Lung (tissue), 12 donors: ENCODE data around the gene ITFG1. TPM values are rescaled to one million over a fixed set of nuclear protein-coding genes. Genes with fewer than 3 reads are reported as not detected.

Experiments
- ATAC-seq: fragments of 200-7000 bp; cut with Tn5 transposase; one replicate; pipeline ENCODE4 v1.9.1; 2020; ENCODE audit warnings: moderate number of reproducible peaks; ENCODE audit not compliant: insufficient read depth, low FRiP score
- DNase-seq, 3 donors: peaks; one replicate each; pipeline ENCODE4 v3.0.0-alpha.2; 2013 to 2017
- H3K27ac ChIP-seq, 2 donors: one replicate each; pipeline ENCODE4 v1.5.1; 2013; ENCODE audit warnings: mild to moderate bottlenecking in 2 of 2, moderate library complexity in 2 of 2, control low read depth in 1 of 2, inconsistent platforms in 1 of 2, low read depth in 1 of 2, low read length in 1 of 2
- H3K27me3 ChIP-seq, 3 donors: one replicate each; pipeline ENCODE4 v1.5.1; 2013; ENCODE audit warnings: low read length in 2 of 3; ENCODE audit not compliant: control insufficient read depth in 3 of 3, insufficient read depth in 3 of 3
- H3K36me3 ChIP-seq, 4 donors: one replicate each; pipeline ENCODE4 v1.5.1; 2013; ENCODE audit warnings: low read length in 4 of 4, mild to moderate bottlenecking in 1 of 4, moderate library complexity in 1 of 4; ENCODE audit not compliant: control insufficient read depth in 4 of 4, insufficient read depth in 4 of 4
- H3K4me1 ChIP-seq, 5 donors: one replicate each; pipeline ENCODE4 v1.5.1; 2013; ENCODE audit warnings: low read length in 5 of 5, mild to moderate bottlenecking in 2 of 5, moderate library complexity in 1 of 5; ENCODE audit not compliant: control insufficient read depth in 5 of 5, insufficient read depth in 5 of 5
- H3K4me3 ChIP-seq: one replicate; pipeline ENCODE4 v1.5.1; 2013; ENCODE audit warnings: mild to moderate bottlenecking, control low read depth, moderate library complexity
- H3K9ac ChIP-seq, 2 donors: one replicate each; pipeline ENCODE4 v1.5.1; 2013; ENCODE audit warnings: low read length in 2 of 2, control low read depth in 1 of 2; ENCODE audit not compliant: insufficient read depth in 1 of 2
- H3K9me3 ChIP-seq, 4 donors: one replicate each; pipeline ENCODE4 v1.5.1; 2013; ENCODE audit warnings: low read length in 3 of 4, mild to moderate bottlenecking in 1 of 4, moderate library complexity in 1 of 4; ENCODE audit not compliant: control insufficient read depth in 4 of 4, insufficient read depth in 3 of 4
- WGBS, 2 donors: extraction: QIAGEN DNeasy Blood & Tissue Kit; methylation state at CpG; one replicate each; pipeline ENCODE4 v1.1.7; 2013; 5-methylcytosine and 5-hydroxymethylcytosine counted together
- polyA plus RNA-seq, 2 donors: library from polyadenylated mRNA; stranded (reverse); fragments of 200-250 nt; gene quantifications; one replicate each; pipeline ENCODE4 v1.2.1, GENCODE V29; 2013
- total RNA-seq, 2 donors: library from RNA; depleted of rRNA in 1 of 2; stranded (reverse); fragments of >200 nt in 1 of 2; gene quantifications; one replicate each; pipeline ENCODE4 v1.2.1, GENCODE V29; 2014 to 2021
- TF ChIP-seq, protein P1 (sequence below): IDR thresholded peaks from 2 replicates; pipeline ENCODE4 v1.5.1; 2012; ENCODE audit warnings: mild to moderate bottlenecking; ENCODE audit errors: control extremely low read depth, extremely low read depth
- donor health status: control.
- donor health status: control.
- donor health status: Bipolar disorder and iron deficiency.
- donor health status: healthy.
- donor health status: DM: yes; HTN: yes; CAD: no.

ITFG1 gene
- total and polyA plus RNA-seq, 4 donors, result 13.0 to 79.4 (median 40.2) TPM

DNA sequence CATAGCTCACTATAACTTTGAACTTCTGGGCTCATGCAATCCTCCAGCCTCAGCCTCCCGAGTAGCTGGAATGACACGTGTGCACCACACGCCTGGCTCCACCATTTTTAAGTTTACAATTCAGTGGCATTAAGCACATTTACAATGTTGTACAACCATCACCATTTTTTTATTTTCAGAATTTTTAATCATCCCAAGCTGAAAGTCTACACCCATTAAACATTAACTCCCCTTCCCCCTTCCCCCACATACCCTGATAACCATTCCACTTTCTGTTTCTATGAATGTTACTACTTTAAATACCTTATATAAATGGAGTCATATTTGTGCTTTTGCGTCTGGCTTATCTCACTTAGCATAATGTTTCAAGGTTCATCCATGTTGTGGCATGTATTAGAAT lies 335.1 kb downstream of the ITFG1 start:
- H3K27ac ChIP-seq, result no peak overlapping the region
- H3K9ac ChIP-seq, result no peak overlapping the region
- no peak overlapping the region for H3K4me3 ChIP-seq
- no peak for ATAC-seq
- peaks cover 0 to 2% (median 0%) of the 10 kb centered on the region in 5 donors for H3K4me1 ChIP-seq
- TF ChIP-seq, protein P1, sequence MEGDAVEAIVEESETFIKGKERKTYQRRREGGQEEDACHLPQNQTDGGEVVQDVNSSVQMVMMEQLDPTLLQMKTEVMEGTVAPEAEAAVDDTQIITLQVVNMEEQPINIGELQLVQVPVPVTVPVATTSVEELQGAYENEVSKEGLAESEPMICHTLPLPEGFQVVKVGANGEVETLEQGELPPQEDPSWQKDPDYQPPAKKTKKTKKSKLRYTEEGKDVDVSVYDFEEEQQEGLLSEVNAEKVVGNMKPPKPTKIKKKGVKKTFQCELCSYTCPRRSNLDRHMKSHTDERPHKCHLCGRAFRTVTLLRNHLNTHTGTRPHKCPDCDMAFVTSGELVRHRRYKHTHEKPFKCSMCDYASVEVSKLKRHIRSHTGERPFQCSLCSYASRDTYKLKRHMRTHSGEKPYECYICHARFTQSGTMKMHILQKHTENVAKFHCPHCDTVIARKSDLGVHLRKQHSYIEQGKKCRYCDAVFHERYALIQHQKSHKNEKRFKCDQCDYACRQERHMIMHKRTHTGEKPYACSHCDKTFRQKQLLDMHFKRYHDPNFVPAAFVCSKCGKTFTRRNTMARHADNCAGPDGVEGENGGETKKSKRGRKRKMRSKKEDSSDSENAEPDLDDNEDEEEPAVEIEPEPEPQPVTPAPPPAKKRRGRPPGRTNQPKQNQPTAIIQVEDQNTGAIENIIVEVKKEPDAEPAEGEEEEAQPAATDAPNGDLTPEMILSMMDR, result no peak
- H3K27me3 ChIP-seq, result no peaks in the 10 kb centered on the region
- no peaks in the 10 kb centered on the region for H3K36me3 ChIP-seq
- no peak for DNase-seq
- no peaks in the 10 kb centered on the region for H3K9me3 ChIP-seq
- 91 to 96% methylated on average over 4 of the region's 4 CpGs for WGBS, 2 donors

DNA sequence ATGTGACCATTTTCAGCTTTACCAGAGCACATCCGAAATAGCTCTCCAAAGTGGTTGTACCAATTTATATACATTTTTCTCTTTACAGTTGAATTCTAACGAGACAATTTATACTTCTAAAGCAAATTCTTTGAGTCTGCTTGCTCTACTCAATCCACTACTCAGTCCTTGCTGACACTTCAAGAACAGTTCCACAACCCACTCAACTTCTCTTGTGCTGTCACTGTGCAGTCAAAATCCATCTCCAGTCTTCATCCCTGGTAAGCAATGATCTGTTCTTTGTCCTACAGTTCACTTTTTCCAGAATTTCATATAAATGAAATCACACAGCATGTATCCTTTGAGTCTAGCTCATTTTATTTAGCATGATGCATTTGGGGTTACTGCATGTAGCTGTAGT lies 347.7 kb downstream of the ITFG1 start:
- no peaks in the 10 kb centered on the region for H3K27me3 ChIP-seq
- no peaks in the 10 kb centered on the region for H3K4me1 ChIP-seq
- no peaks in the 10 kb centered on the region for H3K9me3 ChIP-seq
- H3K9ac ChIP-seq, result no peak overlapping the region
- TF ChIP-seq, protein P1, result no peak
- no peak overlapping the region for H3K27ac ChIP-seq
- H3K4me3 ChIP-seq, result no peak overlapping the region
- no peaks in the 10 kb centered on the region for H3K36me3 ChIP-seq
- ATAC-seq (no peak), DNase-seq (no peak)
- 81 to 92% methylated on average over 2 of the region's 2 CpGs for WGBS, 2 donors

DNA sequence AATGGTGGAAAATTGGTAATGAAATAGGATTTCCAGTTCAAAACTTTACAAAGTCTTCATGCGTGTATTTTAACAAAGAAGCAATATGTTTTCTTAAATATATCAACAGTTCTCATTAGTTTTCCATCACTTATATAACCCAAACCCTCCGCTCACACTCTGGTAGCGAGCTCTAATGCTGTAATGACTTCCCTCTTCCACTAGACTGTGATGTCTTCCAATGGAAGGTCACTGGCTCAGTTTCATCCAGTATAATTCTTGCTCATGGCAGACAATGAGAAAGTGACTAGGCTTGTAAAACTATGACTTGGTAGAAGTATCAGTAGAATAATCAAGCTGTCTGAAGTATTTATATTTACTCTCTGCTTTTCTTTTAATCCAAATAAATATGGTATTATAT lies 349.9 kb downstream of the ITFG1 start:
- Histone ChIP-seq H3K27ac (no peak overlapping the region), H3K36me3 (no peaks in the 10 kb centered on the region), H3K9me3 (no peaks in the 10 kb centered on the region), H3K27me3 (no peaks in the 10 kb centered on the region), H3K9ac (no peak overlapping the region), H3K4me3 (no peak overlapping the region), H3K4me1 (no peaks in the 10 kb centered on the region)
- no peak for DNase-seq
- TF ChIP-seq, protein P1, result no peak
- WGBS, 2 donors, result 95 to 96% methylated on average over 3 of the region's 3 CpGs
- no peak for ATAC-seq

DNA sequence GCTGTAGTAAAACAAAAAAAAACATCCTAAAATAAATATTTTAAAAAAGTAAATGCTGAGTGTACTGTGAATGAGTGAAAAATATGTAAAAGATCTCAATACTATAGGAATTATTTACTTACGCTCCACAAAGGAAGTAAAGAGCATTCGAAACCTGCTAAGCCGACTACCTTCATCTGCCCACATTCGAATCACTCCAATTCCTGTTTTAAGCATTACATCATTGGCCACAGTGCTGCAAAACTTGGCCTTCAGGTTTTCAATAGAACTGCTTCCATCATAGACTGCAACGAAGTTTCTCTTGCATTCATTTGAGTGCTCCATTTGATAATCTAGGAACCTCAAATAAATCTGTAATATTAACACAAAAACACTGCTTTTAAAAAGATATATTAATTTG lies 351.5 kb downstream of the ITFG1 start:
- no peak for DNase-seq
- Histone ChIP-seq H3K9me3 (no peaks in the 10 kb centered on the region), H3K4me3 (no peak overlapping the region), H3K27ac (no peak overlapping the region), H3K4me1 (no peaks in the 10 kb centered on the region), H3K36me3 (no peaks in the 10 kb centered on the region), H3K9ac (no peak overlapping the region), H3K27me3 (no peaks in the 10 kb centered on the region)
- TF ChIP-seq, protein P1, result no peak
- no peak for ATAC-seq
- WGBS, 2 donors, result 46 to 71% methylated on average over 5 of the region's 5 CpGs
